ENCODE results near the gene SUMF2.
"Not testable (repeated sequence)": the region's sequence is repeated elsewhere in the genome, so short reads cannot be mapped to it uniquely, and the experiment has no call there.

DNA sequence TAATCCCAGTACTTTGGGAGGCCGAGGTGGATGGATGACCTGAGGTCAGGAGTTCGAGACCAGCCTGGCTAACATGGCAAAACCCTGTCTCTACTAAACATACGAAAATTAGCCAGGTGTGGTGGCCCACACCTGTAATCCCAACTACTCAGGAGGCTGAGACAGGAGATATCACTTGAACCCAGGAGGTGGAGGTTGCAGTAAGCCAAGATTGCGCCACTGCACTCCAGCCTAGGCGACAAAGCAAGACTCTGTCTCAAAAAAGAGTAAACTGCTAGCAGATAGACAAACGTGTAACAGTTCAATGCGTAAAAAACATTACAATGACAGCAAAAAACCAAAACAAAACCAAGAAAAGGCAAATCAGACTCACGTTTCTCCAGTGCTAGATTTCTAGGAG, 32.5 kb upstream of the SUMF2 start:
- not testable (repeated sequence) for TF ChIP-seq CTCF (IDR thresholded peaks at IDR 0.05); POLR2A (IDR thresholded peaks at IDR 0.05; ENCODE audit: low read depth)

Measured in esophagus muscularis mucosa (tissue), 3 donors.